ENCODE results near the gene SPHK2. TPM values are rescaled to one million over a fixed set of nuclear protein-coding genes. Genes with fewer than 3 reads are reported as not detected.
"Not testable (repeated sequence)": the region's sequence is repeated elsewhere in the genome, so short reads cannot be mapped to it uniquely, and the experiment has no call there.

SPHK2 gene
- polyA plus RNA-seq, 4 donors, result 8.4 to 34.8 (median 17.7) TPM

DNA sequence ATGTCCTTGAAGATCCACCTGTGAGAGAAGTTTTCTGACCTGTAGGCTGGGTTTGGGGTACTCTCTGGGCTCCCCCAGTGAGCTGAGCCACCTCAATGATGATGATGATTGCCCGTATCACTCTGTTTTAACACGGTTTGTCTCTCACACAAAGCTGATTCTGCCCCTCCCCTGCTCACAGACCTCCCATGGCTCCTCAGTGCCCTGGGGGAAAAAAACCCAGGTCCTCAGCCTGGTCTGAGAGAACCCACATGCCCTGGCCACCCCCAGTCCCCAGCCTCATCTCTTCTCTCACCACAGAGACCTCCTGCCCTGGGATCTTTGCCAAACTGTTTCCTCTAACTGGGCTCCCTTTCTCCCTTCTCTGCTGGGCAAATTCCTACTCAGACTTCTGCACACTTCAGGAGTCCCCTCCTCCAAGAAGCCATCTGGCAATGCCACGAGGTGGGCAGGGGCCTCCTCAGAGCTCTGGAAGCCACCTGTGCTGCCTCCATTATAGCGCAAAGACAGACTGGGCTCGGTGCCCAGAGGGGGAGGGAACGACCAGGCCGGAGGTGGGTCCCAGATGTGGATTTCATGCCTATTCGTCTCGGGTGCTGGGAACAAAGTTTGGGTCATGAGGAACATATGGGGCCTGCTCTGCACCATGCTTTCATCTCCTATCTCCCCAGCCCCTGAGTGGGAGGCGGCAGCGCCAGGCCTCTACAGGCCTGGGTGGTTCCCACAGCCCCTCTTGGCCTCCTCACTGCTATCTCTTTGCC is 35.2 kb downstream of the SPHK2 start:
- DNase-seq (ENCODE audit: low read depth in 4 of 4, low spot score in 3 of 4), result no peak

DNA sequence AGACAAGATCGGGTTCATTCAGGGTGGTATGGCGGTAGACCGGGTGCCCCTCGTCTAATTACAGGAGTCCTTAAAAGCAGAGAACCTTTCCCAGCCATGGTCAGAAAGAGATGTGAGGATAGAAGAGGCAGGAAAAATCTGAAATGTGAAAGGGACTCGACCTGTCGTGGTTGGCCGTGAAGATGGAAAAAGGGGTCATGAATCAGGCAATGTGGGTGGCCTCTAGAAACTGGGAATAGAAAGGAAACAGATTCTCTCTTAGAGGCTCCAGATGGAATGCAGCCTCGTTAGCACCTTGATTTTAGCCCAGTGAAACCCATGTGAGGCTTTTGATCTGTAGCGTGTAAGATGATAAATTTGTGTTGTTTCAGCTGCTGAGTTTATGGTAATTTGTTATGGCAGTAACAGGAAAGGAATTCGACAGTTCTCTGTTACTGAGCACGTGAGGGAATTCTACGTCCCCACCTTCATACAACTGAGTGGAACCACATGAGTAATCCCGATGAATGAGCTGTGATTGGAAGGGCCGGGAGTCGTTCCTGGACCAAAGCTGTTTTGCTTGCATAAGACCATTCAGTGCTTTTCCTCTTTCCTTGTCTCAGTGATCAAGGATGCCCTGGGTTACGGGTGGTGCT is 37.7 kb downstream of the SPHK2 start:
- no peak for DNase-seq (ENCODE audit: low read depth in 4 of 4, low spot score in 3 of 4)

DNA sequence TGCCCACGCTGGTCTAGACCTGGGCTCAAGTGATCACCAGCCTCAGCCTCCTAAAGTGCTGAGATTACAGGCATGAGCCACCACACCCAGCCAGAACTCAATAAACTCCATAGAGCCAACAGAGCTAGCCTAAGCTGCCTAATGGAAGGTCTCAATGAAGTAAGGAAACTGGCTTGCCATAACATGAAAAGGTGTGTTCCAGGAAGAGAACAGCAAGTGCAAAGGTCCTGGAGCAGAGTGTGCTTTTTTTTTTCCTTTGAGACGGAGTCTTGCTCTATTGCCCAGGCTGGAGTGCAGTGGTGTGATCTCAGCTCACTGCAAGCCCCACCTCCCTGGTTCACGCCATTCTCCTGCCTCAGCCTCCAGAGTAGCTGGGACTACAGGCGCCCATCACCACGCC is 38.5 kb downstream of the SPHK2 start:
- not testable (repeated sequence) for DNase-seq (ENCODE audit: low read depth in 4 of 4, low spot score in 3 of 4)

GRCh38 chr19:48658483-48658882 is 39.2 kb downstream of the SPHK2 start:
- no peak for DNase-seq (ENCODE audit: low read depth in 4 of 4, low spot score in 3 of 4)

- no peak for DNase-seq (ENCODE audit: low read depth in 4 of 4, low spot score in 3 of 4)
These were observed 40.5 kb downstream of the SPHK2 start for GRCh38 chr19:48659768-48660167.

GRCh38 chr19:48660852-48661710 is 41.8 kb downstream of the SPHK2 start:
- no peak for DNase-seq (ENCODE audit: low read depth in 4 of 4, low spot score in 3 of 4)

DNA sequence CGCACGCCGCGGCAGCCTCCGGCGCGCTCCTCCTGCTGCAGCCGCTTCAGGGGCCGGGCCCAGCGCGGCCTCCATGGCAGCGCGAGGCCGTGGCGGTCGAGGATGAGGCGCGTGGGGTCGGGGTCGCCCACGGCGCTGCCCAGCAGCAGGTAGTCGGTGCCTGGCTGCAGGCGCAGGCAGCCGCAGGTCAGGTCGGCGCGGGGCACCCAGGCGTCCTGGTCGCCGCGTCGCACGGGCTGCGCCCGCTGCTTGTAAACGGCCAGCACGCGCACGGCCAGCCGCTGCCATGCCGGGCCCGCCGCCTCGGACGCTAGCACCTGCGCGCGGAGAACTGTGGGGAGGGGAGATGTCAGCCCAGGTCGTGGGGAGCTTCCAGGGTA is 42.4 kb downstream of the SPHK2 start:
- DNase-seq (ENCODE audit: low read depth in 4 of 4, low spot score in 3 of 4), result no peak

DNA sequence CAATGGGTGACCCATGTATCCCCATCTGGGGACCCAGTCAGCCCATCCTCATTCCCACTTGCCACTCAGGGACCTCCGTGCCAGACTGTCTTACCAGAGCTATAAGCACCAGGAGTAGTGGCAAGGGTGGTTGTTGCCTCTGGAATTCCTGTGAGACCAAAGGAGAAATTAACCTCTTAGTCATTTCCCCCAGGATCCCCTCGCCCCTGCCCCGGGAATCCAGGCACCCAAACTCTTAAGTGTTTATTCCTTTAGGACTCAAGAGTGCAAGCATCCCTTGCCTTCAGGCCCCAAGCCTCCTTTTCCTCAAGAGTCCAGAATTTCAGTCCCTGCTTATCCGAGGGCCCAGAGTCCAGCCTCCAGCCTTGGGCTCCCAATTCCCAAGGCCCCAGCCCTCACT is 44.4 kb downstream of the SPHK2 start:
- no peak for DNase-seq (ENCODE audit: low read depth in 4 of 4, low spot score in 3 of 4)

DNA sequence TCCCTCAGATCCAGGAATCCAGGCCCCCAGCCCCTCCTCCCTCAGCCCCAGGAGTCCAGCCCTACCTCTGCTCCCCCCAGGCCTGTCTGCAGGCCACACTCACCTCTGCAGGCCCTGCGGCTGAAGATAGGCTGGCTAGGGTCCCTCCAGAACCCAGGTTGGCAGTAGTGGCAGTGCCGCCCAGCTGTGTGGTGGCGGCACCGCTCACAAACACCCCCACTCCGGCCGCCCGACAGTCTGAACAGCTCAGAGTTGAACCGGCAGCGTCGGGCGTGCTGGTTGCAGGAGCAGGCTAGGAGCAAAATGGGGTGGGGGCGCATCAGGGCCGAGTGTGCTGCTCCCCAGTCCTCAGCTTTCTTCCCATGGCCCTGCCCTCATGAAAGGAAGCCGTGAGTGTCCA is 45.2 kb downstream of the SPHK2 start:
- no peak for DNase-seq (ENCODE audit: low read depth in 4 of 4, low spot score in 3 of 4)

- no peak for DNase-seq (ENCODE audit: low read depth in 4 of 4, low spot score in 3 of 4)
These were observed 46.5 kb downstream of the SPHK2 start for GRCh38 chr19:48665786-48666185.

DNA sequence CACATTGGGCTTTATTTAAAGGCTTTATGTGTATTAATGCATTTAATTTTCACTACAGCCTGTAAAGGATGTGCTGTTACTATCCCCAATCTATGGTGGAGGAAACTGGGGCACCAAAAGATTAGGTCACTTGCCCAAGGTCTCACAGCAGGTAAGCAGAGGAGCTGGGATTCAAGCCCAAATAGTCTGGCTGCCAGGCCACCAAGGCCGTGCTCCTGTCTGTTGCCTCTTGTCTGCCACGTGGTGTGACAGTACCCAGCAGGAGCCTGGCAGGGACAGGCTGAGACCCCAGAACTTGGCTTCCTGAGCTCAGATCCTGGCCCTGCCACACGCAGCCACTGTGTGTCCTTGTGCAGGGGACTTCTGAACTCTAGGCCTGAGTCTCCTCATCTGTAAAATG is 49.0 kb downstream of the SPHK2 start:
- no peak for DNase-seq (ENCODE audit: low read depth in 4 of 4, low spot score in 3 of 4)

DNA sequence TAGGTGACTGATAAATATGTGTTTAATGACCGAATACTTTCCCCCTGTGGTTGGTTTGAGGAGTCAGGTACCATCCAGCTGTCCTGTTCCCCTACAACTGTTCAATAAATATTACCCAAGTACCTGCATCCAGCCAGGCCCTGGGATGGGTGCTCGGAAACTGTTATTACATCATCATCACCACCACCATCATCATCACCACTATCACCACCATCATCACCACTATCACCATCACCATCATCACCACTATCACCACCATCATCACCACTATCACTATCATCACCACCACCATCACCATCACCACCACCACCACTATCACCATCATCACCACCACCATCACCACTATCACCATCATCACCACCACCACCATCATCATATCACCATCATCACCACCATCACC is 49.5 kb downstream of the SPHK2 start:
- no peak for DNase-seq (ENCODE audit: low read depth in 4 of 4, low spot score in 3 of 4)

DNA sequence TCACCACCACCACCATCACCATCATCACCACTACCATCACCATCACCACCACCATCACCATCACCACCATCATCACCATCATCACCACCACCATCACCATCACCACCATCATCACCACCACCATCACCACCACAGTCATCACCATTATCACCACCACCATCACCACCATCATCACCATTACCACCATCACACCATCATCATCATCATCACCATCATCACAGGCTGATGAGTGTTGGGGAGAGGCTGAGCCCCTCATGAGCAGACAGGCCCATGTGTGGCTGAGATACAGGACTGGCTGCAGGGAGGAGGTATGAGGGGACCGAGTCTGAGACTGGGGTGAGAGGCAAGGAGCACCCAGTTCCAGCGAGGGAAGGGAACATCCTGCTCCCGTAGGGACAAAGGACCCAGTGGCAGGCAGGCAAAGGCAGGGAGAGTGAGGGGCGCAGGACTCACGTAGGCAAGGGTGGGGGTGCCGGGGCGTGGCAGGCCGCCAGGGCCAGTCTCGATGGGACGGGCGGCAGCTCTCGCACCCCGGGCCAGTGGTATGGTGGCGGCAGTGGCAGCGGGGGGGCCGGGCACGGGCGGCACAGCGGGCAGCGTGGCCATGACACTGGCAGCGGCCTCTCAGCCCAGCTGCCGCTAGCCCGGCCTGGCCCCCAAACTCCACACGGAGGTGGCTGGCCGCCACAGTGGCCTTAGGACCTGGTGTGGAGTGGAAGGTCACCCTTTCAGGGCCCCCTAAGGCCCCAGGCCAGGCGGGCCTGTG is 50.8 kb downstream of the SPHK2 start:
- no peak for DNase-seq (ENCODE audit: low read depth in 4 of 4, low spot score in 3 of 4)

DNA sequence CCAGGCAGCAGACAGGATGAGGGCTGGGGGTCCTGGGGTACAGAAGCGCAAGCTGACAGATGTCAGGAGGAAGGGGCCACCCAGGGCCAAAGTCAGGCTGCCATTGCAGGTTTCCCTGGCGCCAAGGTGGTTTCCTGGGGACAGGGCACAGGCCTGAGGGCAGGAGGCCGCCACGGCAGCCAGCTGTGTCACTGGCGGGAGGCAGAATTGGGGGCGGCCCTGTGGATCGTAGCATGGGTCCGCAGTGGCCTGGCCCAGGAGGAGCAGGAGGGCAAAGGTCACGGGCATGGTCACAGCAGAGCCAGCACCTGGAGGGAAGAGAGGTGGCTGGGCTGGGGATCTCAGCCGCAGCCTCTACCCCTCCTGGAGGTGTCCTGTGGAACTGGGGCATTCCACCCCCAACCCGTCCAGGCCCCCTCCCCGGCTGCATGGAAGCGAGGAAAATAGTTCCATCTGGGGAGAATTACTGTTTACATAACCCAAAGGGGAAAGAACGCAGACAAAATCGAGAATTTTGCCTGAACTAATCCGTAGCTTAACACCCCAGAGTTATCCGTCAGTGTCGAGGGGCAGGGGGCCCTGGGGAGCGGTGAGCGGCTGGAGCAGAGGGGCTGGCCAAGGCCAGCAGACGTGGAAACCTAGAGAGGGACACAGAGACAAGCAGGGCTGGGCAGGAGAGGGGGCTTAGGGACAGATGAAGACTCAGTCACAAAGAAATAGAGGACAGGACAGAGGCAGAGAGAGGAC is 51.6 kb downstream of the SPHK2 start:
- no peak for DNase-seq (ENCODE audit: low read depth in 4 of 4, low spot score in 3 of 4)

DNA sequence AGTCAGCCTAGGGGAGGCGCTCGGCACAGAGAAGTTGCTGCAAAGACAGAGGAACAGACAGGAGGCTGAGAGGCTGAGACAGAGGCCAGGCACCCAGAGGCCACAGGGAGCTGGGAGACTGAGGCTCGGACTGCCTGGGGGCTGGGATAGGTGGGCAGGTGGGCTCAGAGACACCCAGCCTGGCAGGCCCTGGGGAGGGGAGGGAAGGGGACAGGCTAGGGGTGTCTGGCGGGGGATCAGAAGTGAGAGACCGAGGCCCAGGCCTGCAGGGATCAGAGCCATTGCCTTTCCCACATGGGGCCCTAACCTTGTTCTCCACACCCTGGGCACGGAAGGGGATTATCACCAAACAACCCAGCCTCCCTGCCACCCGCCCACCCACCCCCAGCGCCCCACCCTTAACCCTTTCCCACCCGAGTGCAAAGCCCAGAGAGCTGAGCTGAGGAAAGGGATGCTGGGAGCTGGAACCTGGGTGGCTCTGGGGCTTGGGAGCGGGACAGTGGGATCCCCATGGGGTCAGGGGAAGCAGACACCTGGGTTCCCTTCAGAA is 52.2 kb downstream of the SPHK2 start:
- no peak for DNase-seq (ENCODE audit: low read depth in 4 of 4, low spot score in 3 of 4)

DNA sequence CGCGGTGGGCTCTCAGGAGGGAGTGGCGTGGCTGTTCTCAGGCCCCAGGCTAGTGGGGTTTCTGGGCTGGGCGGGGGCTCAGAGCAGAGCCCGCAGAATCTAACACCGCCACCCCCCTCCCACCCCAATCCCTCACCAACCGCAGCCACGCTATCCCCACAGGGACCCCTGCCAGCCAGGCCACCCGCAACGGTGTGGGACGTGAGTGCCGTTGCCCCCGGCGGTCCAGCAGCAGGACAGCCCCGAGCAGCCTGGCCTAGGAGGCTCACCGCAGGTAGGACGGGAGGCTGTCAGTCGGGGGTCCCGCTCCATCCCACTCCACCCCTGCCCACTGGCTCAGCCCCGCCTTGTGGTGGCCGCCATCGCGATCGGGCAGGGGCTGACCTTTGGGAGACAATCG is 53.7 kb downstream of the SPHK2 start, which contains the start of gene NTN5:
Gene NTN5 (minus strand): TSS at position 24 of the 400 bp plus-strand sequence. CDS start 2,031 bp downstream, outside the sequence.
- no peak for DNase-seq (ENCODE audit: low read depth in 4 of 4, low spot score in 3 of 4)

- DNase-seq (ENCODE audit: low read depth in 4 of 4, low spot score in 3 of 4), result no peak
These were observed 54.3 kb downstream of the SPHK2 start for GRCh38 chr19:48673436-48674100.

DNA sequence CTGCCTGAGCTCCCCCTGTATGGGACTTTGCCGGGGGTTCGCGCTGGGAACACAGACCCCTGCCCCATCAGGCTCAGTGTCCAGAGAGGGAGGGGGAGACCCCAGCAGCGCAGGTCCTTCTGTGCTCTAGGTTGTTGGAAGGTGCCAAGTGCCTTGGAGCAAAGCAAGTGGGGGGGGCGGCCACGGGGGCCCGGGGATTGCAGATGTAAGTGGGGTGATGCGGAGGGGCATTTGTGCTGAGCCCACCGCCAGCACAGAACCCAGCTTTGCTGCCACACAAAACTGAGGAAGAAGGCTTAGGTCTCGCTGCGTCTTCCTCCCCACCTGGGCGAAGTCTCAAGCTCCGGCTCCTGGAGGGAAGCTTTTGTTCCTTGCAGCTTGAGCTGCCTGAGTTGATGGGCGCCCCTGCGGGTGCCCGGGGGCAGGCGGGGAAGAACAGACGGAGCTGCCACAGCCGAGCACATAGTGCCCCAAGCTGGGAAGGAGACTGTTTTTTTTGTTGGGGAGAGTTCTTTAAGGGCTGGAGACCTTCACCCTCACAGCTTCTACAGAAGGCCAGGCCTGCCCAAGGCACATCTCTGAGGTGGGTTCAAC is 55.0 kb downstream of the SPHK2 start:
- DNase-seq (ENCODE audit: low read depth in 4 of 4, low spot score in 3 of 4), result no peak

Data from left renal pelvis (tissue), 4 donors.